GM18907 (cell line): ENCODE data around the gene ACOT12.
"Not testable (repeated sequence)": the region's sequence is repeated elsewhere in the genome, so short reads cannot be mapped to it uniquely, and the experiment has no call there.

Source experiments
- ATAC-seq: cut with Tn5 transposase; IDR thresholded peaks from one replicate; pipeline ENCODE4 v1.9.1; 2021; ENCODE audit warnings: mild to moderate bottlenecking, moderate library complexity; ENCODE audit not compliant: unreplicated experiment

The ACOT12 gene

GRCh38 chr5:81345411-81346003 lies 48.4 kb downstream of the ACOT12 start:
- no peak for ATAC-seq

- ATAC-seq, result no peak
These were observed 49.2 kb downstream of the ACOT12 start for GRCh38 chr5:81344736-81345135.

- not testable (repeated sequence) for ATAC-seq
These were observed 55.7 kb downstream of the ACOT12 start for GRCh38 chr5:81338213-81338612.

- no peak for ATAC-seq
These were observed 56.1 kb downstream of the ACOT12 start for GRCh38 chr5:81337803-81338202.

- no peak for ATAC-seq
These were observed 57.4 kb downstream of the ACOT12 start for GRCh38 chr5:81336556-81336955.

GRCh38 chr5:81335946-81336345 lies 58.0 kb downstream of the ACOT12 start:
- ATAC-seq, result no peak

- ATAC-seq, result no peak
These were observed 59.5 kb downstream of the ACOT12 start for GRCh38 chr5:81334304-81335061.

- ATAC-seq, result no peak
These were observed 67.4 kb downstream of the ACOT12 start for GRCh38 chr5:81326554-81326953.

- no peak for ATAC-seq
These were observed 76.4 kb downstream of the ACOT12 start for GRCh38 chr5:81317536-81317935.

- no peak for ATAC-seq
These were observed 77.4 kb downstream of the ACOT12 start for GRCh38 chr5:81316571-81316970.

GRCh38 chr5:81315830-81316229 lies 78.1 kb downstream of the ACOT12 start:
- ATAC-seq, result no peak

GRCh38 chr5:81315336-81315735 lies 78.6 kb downstream of the ACOT12 start:
- ATAC-seq, result no peak

- ATAC-seq, result no peak
These were observed 79.4 kb downstream of the ACOT12 start for GRCh38 chr5:81314581-81314980.

GRCh38 chr5:81313686-81314085 lies 80.2 kb downstream of the ACOT12 start:
- no peak for ATAC-seq

GRCh38 chr5:81313278-81313677 lies 80.7 kb downstream of the ACOT12 start:
- ATAC-seq, result no peak

- no peak for ATAC-seq
These were observed 83.4 kb downstream of the ACOT12 start for GRCh38 chr5:81310402-81311063.

GRCh38 chr5:81308836-81309235 lies 85.1 kb downstream of the ACOT12 start:
- no peak for ATAC-seq

- ATAC-seq, result no peak
These were observed 88.1 kb downstream of the ACOT12 start for GRCh38 chr5:81305785-81306184.

- no peak for ATAC-seq
These were observed 90.4 kb downstream of the ACOT12 start for GRCh38 chr5:81303563-81303962.

GRCh38 chr5:81302596-81302995 lies 91.3 kb downstream of the ACOT12 start:
- ATAC-seq, result no peak

GRCh38 chr5:81301271-81302015 lies 92.5 kb downstream of the ACOT12 start, which contains the start of gene ZCCHC9:
ZCCHC9 (plus strand) TSS chr5:81301587; CDS start chr5:81304758, 3,171 bp downstream.
- ATAC-seq, result peak; percentile 97
